Measurements from ENCODE around the gene RFTN1.

DNA sequence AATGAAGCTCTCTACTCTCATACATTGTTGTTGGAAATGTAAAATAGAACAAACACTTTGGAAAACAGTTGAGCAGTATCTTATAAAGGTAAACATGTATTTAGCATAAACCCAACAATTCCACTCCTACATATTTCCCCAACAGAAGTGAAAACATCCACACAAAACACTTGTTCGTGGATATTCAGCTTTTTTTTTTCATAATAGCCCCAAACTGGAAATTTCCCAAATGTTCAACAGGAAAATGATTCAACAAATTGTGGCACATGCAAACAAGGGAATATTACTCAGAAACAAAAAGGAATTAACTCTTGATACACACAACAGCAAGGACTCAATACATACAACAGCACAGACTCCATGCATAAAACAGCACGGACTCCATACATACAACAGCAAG is 28.5 kb downstream of the RFTN1 start:
- TF ChIP-seq POLR2A (IDR thresholded peaks at IDR 0.05) (no peak), CTCF (IDR thresholded peaks at IDR 0.05) (no peak)

Data from testis (tissue), 2 donors.